Natural killer cell treated with Interleukin-12 subunit alpha and Interleukin-12 subunit beta and Interleukin-15 and Interleukin-18, amount 100 ng/mL, for 72 hours (primary cell): Measurements from ENCODE around the gene PARVA. TPM values are rescaled to one million over a fixed set of nuclear protein-coding genes. Genes with fewer than 3 reads are reported as not detected.
"Not testable (repeated sequence)": the region's sequence is repeated elsewhere in the genome, so short reads cannot be mapped to it uniquely, and the experiment has no call there.

Experiments
- ATAC-seq, 2 donors: fragments of 150-1000 bp; cut with Tn5 transposase in 1 of 2; sonication (Bioruptor Pico), chemical (Tn5 transposase) in 1 of 2; 2 replicates each; pipeline ENCODE4 v1.10.0; 2021
- DNase-seq: peaks from one replicate; pipeline ENCODE4 v3.0.0; 2022; ENCODE audit warnings: low spot score
- H3K27ac Mint-ChIP-seq, 2 donors: 1 replicate in 1 of 2; 2 replicates in 1 of 2; pipeline ENCODE4 v1.8.0; 2022; ENCODE audit warnings: mixed read lengths in 2 of 2, mild to moderate bottlenecking in 1 of 2, moderate library complexity in 1 of 2
- H3K27me3 Mint-ChIP-seq, 2 donors: 1 replicate in 1 of 2; 2 replicates in 1 of 2; pipeline ENCODE4 v1.8.0; 2022; ENCODE audit warnings: mixed read lengths in 2 of 2
- H3K36me3 Mint-ChIP-seq: one replicate; pipeline ENCODE4 v1.8.0; 2022; ENCODE audit warnings: mixed read lengths
- H3K4me1 Mint-ChIP-seq, 2 donors: 1 replicate in 1 of 2; 2 replicates in 1 of 2; pipeline ENCODE4 v1.8.0; 2022; ENCODE audit warnings: low read depth in 2 of 2, mixed read lengths in 2 of 2, mild to moderate bottlenecking in 1 of 2
- H3K4me3 Mint-ChIP-seq: one replicate; pipeline ENCODE4 v1.8.0; 2022; ENCODE audit warnings: mixed read lengths
- H3K9me3 Mint-ChIP-seq: 2 replicates; pipeline ENCODE4 v1.8.0; 2022; ENCODE audit warnings: mixed read lengths
- total RNA-seq, 2 donors: library from RNA; stranded (reverse); gene quantifications; one replicate each; pipeline ENCODE4 v1.2.3, GENCODE V29; 2022

PARVA gene
- not detected for total RNA-seq

DNA sequence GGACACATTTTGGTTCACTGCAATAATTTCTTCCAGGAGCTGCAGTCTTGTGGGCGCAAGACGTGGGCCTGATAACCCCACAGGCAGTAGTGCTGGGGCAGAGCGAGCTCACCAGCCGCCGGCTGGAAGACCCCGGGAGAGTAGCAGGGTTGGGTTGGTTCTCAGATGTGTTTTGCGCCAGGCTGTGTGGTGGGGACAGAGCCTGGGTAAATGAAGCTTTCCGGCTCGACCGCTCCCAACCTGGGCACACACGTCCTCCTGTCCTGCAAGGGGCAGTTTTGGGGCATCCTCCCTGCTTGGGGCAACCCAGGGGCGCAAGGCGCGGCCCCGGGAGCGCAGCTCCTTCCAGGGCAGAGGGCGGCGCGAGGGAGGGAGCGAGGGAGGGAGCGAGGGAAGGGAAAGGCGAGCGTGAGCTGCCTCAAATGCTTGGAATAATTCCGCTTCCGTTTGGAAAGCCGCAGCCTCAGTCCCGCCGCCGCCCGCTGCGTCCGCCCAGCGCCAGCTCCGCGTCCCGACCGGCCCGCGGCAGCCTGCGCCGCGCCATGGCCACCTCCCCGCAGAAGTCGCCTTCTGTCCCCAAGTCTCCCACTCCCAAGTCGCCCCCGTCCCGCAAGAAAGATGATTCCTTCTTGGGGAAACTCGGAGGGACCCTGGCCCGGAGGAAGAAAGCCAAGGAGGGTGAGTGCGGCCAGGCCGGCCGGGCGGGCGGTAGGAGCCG is at the start of gene PARVA:
Gene PARVA, plus strand, starts transcription at position 466 of the 718 bp plus-strand sequence. Its CDS starts 77 bp downstream, at position 543.
- no peaks in the 10 kb centered on the region for H3K9me3 Mint-ChIP-seq
- H3K27me3 Mint-ChIP-seq = peaks cover 44 to 50% of the 10 kb centered on the region in 2 donors
- H3K4me1 Mint-ChIP-seq = peaks cover 0 to 2% of the 10 kb centered on the region in 2 donors
- H3K27ac Mint-ChIP-seq = no peak within 1 kb of the TSS
- DNase-seq (no peak), ATAC-seq (peak in 1 of 2 donors; percentile 14)
- no peaks in the 10 kb centered on the region for H3K36me3 Mint-ChIP-seq
- no peak within 1 kb of the TSS for H3K4me3 Mint-ChIP-seq

DNA sequence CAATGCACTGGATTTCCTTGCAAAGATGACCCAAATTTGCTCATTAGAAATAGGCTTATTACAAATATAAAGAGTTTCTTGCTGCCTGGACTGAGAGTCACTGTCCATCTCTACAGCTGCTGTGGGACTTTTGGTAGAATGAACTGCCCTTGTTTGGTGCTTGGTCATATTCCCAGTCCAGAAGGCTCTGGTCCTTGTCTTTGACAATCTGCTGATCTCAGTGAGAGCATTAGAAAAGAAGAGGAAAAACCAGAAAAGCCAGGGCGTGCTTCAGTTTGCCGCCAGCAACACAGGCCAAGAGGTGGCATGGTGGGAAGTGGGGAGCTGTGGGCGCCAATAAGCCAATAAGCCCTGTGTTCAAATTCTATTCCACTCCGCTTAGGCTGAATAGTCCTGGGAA is 48.2 kb upstream of the PARVA start:
- Mint-ChIP-seq H3K4me1 (no peaks in the 10 kb centered on the region), H3K36me3 (no peaks in the 10 kb centered on the region), H3K9me3 (no peaks in the 10 kb centered on the region), H3K27ac (no peak overlapping the region), H3K4me3 (no peak overlapping the region), H3K27me3 (no peaks in the 10 kb centered on the region)
- no peak for DNase-seq
- ATAC-seq = no peak

GRCh38 chr11:12329797-12330196 is 47.6 kb upstream of the PARVA start:
- Mint-ChIP-seq H3K4me3 (no peak overlapping the region), H3K27ac (no peak overlapping the region), H3K27me3 (no peaks in the 10 kb centered on the region), H3K4me1 (no peaks in the 10 kb centered on the region), H3K36me3 (no peaks in the 10 kb centered on the region), H3K9me3 (no peaks in the 10 kb centered on the region)
- DNase-seq (no peak), ATAC-seq (no peak)

GRCh38 chr11:12330485-12331231 is 46.7 kb upstream of the PARVA start:
- Mint-ChIP-seq H3K4me1 (no peaks in the 10 kb centered on the region), H3K27ac (no peak overlapping the region)
- DNase-seq = no peak

DNA sequence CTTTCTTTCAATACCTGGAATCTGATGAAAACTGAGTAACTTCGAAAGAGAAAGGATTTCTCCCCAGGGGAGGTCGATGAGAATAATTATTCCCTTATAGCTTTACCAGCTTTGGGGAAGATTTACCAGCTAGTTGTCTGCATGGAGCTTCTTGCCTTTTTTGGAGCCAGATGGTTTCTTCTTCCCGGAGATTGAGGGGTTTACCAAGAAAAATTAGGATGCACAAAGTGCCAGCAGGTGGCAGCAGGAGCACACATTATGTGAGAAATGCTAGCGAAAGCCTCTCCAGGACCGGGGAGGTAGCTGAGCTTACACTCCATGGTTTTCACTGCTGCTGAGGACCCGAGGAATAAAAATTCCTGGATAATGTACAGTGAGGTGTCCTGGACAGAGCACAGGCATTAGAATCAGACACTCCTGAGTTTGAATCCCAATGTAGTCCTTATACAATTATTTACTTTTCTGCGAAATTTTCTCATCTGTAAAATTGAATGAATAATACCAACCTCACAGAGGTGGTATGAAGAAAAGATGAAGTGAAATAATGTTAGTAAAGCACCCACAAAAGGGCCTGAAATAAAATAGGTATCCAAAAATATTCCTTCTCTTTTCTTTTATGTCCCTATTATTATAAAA is 46.0 kb upstream of the PARVA start:
- no peaks in the 10 kb centered on the region for H3K9me3 Mint-ChIP-seq
- no peaks in the 10 kb centered on the region for H3K27me3 Mint-ChIP-seq
- H3K36me3 Mint-ChIP-seq = no peaks in the 10 kb centered on the region
- H3K27ac Mint-ChIP-seq = no peak overlapping the region
- H3K4me3 Mint-ChIP-seq = no peak overlapping the region
- DNase-seq (peak; percentile 67), ATAC-seq (no peak)
- no peaks in the 10 kb centered on the region for H3K4me1 Mint-ChIP-seq

More at GRCh38 chr11:12330485-12331231, 46.7 kb upstream of the PARVA start:
- Mint-ChIP-seq H3K4me3 (no peak overlapping the region), H3K36me3 (no peaks in the 10 kb centered on the region), H3K27me3 (no peaks in the 10 kb centered on the region), H3K9me3 (no peaks in the 10 kb centered on the region)
- no peak for ATAC-seq

GRCh38 chr11:12343526-12343925 is 33.8 kb upstream of the PARVA start:
- ATAC-seq (no peak), DNase-seq (no peak)
- H3K9me3 Mint-ChIP-seq = no peaks in the 10 kb centered on the region
- no peak overlapping the region for H3K4me3 Mint-ChIP-seq
- peaks cover 0 to 7% of the 10 kb centered on the region in 2 donors for H3K27me3 Mint-ChIP-seq
- no peak overlapping the region for H3K27ac Mint-ChIP-seq
- no peaks in the 10 kb centered on the region for H3K4me1 Mint-ChIP-seq
- no peaks in the 10 kb centered on the region for H3K36me3 Mint-ChIP-seq

DNA sequence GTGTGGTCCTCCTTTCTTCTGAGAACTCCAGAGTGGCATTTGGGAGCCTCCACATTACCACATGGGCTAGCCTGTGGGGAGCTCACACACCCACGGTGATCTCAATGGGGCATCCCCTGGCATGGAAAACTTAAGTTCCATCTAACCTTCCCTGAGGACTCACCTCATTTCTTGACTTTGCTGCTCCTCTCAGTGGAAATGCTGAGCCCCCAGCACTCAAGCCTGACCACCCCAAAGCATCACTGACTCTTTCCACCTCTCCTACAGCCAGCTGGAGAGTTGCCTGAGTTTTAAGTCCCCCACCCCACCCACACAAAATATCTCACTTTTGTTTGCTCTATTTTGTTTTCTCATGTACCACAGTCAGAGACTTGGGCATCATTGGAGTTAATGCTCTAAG is 23.8 kb upstream of the PARVA start:
- Mint-ChIP-seq H3K27me3 (no peaks in the 10 kb centered on the region), H3K9me3 (no peaks in the 10 kb centered on the region), H3K4me1 (peaks cover 0 to 4% of the 10 kb centered on the region in 2 donors), H3K36me3 (no peaks in the 10 kb centered on the region), H3K4me3 (no peak overlapping the region), H3K27ac (no peak overlapping the region)
- DNase-seq = no peak
- no peak for ATAC-seq

DNA sequence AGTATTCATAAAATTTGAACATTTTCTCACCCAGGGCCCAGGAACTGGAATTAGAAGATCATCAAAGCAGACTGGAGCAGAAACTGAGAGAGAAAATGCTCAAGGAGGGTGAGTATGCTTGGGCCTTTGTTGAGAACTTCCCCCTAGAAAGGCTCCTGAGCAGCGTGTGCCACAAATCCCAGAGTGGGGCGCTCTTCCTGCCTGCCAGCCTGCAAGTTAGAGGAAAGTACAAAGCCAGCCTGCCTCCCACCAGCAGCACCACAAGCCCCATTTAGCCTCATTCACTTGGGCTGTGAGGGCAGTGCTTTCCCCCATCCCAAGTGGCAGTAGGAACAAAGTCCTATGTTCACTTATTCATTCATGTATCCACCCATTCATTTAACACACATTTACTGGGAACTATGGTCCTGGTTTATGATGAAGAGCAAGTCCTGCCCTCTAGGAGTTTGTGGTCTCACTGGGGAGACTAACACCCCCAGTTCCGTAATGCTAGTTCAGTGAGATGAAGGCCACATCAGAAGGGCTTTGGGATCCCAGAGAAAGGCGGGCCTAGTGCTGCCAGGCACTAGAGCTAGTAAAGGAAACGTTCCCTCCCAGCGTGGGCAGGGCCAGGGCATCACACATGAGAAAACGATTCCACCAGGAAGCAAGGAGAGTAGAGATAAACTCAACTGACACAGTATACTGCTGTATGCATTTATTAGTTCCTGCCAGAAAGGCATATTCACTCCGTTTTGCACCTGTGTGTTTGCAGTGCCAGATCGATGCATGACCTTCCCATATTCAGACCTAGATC is 22.4 kb upstream of the PARVA start:
- H3K4me3 Mint-ChIP-seq = no peak overlapping the region
- no peaks in the 10 kb centered on the region for H3K9me3 Mint-ChIP-seq
- ATAC-seq (no peak), DNase-seq (no peak)
- no peaks in the 10 kb centered on the region for H3K36me3 Mint-ChIP-seq
- no peaks in the 10 kb centered on the region for H3K27me3 Mint-ChIP-seq
- H3K4me1 Mint-ChIP-seq = peaks cover 0 to 4% of the 10 kb centered on the region in 2 donors
- no peak overlapping the region for H3K27ac Mint-ChIP-seq

DNA sequence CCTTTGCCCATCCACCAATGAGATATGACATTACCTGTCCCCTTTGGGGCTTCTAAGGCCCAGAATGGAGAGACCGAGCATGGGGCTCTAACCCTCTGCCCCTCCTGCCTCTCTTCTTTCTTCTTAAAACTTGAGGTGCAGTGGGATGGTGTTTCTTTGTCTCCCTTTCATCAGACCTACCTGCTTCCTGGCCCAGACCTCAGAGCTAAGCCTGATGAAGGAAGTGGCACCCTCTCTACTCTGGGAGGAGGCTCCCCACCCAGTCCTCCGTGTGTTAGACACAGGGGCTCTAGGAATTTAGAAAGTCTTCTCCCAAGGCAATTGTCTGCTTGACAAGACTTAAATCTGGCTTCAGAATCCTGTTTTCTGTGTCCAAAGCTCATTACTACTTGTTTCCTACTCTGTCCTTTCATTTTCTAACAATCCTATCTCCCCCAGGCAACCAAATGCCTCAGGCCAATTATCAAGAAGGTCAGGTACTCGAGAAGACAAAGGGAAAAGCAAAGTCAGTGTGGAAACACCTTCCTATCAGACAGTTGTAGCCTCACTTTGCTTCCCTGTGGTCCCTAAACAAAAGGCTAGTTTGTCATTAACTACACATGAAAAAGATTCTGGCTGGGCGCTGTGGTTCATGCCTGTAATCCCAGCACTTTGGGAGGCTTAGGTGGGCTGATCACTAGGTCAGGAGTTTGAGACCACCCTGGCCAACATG is 20.3 kb upstream of the PARVA start:
- DNase-seq (no peak), ATAC-seq (no peak)
- H3K4me1 Mint-ChIP-seq = no peaks in the 10 kb centered on the region

GRCh38 chr11:12357697-12358096 is 19.7 kb upstream of the PARVA start:
- H3K9me3 Mint-ChIP-seq, ATAC-seq, H3K27ac Mint-ChIP-seq, H3K36me3 Mint-ChIP-seq, H3K4me3 Mint-ChIP-seq, H3K4me1 Mint-ChIP-seq, H3K27me3 Mint-ChIP-seq, DNase-seq: not testable (repeated sequence)

More for the DNA sequence above, 20.3 kb upstream of the PARVA start:
- no peaks in the 10 kb centered on the region for H3K36me3 Mint-ChIP-seq
- no peaks in the 10 kb centered on the region for H3K9me3 Mint-ChIP-seq
- H3K4me3 Mint-ChIP-seq = no peak overlapping the region
- no peaks in the 10 kb centered on the region for H3K27me3 Mint-ChIP-seq
- H3K27ac Mint-ChIP-seq = no peak overlapping the region

- Mint-ChIP-seq H3K9me3 (no peaks in the 10 kb centered on the region), H3K4me1 (peaks cover 4 to 5% of the 10 kb centered on the region in 2 donors), H3K4me3 (no peak overlapping the region), H3K27ac (no peak overlapping the region), H3K36me3 (no peaks in the 10 kb centered on the region), H3K27me3 (no peaks in the 10 kb centered on the region)
- ATAC-seq = no peak
- no peak for DNase-seq
Measured at GRCh38 chr11:12358302-12359188, 18.8 kb upstream of the PARVA start.

GRCh38 chr11:12359761-12360160 is 17.6 kb upstream of the PARVA start:
- Mint-ChIP-seq H3K4me1 (peaks cover 4 to 5% of the 10 kb centered on the region in 2 donors), H3K9me3 (no peaks in the 10 kb centered on the region), H3K4me3 (no peak overlapping the region), H3K27ac (no peak overlapping the region), H3K36me3 (no peaks in the 10 kb centered on the region), H3K27me3 (peaks cover 0 to under 1% of the 10 kb centered on the region in 2 donors)
- ATAC-seq (no peak), DNase-seq (no peak)
